ENCODE results near the gene DYTN.

DNA sequence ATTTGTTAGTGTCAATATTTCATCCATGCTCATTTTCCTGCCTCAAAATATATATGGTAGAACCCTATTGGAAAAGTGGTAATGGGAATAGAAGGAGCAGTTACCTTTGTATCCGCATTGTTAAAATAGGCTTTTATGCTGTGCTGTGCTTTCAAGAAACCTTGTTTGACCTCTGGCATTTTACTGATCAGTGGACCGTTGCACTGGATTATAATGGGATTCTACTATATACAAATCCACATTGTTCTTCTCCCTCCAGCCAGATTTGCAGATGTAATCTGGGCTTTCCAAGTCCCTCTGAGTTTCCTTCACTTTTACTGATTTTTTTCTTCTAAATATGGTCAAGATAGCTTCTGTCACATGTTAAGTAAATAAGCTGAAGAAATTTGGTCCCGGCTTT, 99.2 kb downstream of the DYTN start:
- TF ChIP-seq, protein P1, sequence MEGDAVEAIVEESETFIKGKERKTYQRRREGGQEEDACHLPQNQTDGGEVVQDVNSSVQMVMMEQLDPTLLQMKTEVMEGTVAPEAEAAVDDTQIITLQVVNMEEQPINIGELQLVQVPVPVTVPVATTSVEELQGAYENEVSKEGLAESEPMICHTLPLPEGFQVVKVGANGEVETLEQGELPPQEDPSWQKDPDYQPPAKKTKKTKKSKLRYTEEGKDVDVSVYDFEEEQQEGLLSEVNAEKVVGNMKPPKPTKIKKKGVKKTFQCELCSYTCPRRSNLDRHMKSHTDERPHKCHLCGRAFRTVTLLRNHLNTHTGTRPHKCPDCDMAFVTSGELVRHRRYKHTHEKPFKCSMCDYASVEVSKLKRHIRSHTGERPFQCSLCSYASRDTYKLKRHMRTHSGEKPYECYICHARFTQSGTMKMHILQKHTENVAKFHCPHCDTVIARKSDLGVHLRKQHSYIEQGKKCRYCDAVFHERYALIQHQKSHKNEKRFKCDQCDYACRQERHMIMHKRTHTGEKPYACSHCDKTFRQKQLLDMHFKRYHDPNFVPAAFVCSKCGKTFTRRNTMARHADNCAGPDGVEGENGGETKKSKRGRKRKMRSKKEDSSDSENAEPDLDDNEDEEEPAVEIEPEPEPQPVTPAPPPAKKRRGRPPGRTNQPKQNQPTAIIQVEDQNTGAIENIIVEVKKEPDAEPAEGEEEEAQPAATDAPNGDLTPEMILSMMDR (IDR thresholded peaks at IDR 0.05) = no peak
- no peak for TF ChIP-seq ZFX (IDR thresholded peaks at IDR 0.05; ENCODE audit: borderline replicate concordance)
